Activated CD8-positive, alpha-beta memory T cell treated with anti-CD3 and anti-CD28 coated beads, Interleukin-2, amount 50 U/mL, for 1 hour (primary cell): ENCODE results near the gene NT5C3B.

Source experiments
- DNase-seq: peaks from one replicate; pipeline ENCODE4 v3.0.0-alpha.2; 2020; ENCODE audit errors: extremely low read depth

Gene NT5C3B

DNA sequence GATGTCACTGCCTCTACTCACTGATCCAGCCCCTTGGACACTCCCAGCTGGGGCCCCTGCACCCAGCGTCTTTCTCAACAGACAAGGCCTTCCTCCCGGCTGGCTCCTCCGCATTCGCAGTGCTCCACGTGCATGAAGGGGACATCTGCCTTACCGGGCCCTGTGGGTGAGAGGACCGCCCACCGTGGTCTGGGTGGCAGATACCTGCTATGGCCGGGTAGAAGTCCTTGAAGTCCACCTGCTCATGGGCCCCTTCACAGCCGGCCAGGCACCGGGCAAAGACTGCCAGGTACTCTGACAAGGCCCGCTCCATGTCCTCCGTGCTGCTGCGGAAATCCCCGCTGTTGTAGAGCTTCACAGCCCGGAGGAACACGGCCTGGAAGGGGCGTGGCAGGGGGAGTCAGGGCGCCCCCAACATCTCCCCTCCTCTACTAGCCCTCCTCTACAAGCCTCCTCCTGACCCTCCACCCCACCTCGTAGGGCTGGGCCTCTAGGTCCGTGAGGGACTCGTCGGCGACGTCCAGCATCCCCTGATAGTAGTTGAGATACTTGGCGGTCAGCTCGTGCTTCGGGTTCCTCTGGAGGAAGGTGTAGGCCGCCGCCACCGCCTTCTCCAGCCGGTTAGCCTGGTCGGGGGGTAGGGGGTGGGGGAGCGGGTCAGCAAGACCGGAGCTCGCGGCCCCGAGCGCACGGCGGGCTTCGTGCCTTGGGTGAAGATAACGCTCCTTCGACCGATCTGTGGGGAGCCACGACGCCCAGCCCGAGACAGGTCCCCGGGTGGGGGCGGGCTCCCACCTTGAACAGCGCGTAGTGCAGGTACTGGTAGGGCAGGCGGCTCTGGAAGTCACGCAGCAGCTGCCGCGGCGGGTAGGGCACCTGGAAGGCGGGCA, 25.1 kb downstream of the NT5C3B start:
- no peak for DNase-seq

DNA sequence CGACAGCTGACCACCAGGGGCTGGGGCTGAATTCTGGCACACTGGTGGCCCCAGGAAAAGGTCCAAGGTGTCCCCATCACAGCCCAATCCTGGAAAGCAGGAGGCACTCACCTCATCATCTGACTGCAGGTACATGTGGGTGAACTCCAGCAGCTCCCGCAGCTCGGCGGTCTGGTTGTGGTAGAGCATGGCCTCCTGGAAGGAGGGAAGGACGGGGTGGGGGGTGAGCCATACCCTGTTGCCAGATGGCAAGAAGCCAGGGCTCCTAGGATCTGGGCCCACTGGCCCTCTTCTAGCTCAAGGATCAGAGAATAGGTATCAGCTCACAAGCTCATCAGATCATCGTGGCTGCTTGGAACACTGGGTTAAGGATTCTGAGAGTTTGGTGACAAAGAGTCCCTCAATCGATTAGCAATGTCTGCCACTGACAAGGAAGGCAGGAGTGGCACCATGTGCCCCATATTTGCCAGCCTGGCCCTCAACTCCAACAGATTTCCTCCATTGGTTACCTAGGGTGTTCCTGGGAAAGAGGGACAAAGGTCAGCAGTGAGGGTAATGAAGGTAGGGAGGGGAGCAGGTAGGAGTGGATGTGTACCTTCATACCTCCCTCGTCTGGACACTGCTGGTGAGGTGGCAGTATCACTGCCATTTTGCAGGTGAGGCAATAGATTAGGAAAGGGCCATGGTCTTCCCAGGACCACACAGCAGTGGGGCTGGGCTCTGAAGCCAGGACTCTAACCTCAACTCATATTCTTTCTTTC, 29.2 kb downstream of the NT5C3B start:
- DNase-seq = no peak

DNA sequence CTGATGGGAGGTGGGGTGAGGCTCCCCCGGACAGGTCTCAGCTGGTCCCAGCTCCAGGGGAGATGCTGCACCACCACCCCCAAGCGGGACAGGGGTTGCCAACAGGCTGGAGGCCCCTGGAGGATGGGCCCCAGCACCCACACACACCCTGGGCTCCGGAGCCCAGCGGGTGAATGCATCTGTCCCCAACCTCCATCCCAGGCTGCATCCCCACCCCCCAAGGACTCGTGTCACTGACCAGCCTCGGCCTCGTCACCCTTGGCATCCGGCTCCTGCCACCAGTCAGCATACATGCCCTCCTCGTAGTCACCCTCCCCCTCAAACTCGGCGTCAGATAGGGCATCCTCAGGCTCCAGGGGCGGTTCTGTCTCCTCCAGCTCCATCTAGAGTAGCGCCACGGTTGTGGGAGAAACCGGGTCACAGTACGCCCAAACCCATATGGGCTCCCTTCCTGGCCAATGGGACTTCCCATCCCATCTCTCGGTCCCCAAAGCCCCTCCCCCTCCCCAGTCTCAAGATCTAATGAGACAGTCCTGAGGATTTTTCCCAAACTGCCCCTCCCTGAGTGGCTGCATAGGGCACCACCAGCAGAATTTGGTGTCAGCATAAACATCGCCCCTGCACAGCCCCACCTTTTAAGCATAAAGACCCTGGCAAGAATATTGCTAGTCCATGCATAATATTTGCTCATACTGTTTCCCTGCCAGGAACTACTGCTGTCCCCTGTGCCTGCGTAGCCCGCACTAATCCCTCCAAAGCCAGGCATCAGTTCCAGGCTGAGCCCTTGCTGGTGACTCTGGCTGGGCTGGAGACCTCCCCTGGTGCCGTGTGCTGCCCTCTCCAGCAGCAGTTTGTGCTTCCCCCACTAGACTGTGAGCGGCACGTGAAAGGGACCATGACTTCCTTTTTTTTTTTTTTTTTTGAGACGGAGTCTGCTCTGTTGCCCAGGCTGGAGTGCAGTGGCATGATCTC, 32.7 kb downstream of the NT5C3B start:
- DNase-seq = no peak

DNA sequence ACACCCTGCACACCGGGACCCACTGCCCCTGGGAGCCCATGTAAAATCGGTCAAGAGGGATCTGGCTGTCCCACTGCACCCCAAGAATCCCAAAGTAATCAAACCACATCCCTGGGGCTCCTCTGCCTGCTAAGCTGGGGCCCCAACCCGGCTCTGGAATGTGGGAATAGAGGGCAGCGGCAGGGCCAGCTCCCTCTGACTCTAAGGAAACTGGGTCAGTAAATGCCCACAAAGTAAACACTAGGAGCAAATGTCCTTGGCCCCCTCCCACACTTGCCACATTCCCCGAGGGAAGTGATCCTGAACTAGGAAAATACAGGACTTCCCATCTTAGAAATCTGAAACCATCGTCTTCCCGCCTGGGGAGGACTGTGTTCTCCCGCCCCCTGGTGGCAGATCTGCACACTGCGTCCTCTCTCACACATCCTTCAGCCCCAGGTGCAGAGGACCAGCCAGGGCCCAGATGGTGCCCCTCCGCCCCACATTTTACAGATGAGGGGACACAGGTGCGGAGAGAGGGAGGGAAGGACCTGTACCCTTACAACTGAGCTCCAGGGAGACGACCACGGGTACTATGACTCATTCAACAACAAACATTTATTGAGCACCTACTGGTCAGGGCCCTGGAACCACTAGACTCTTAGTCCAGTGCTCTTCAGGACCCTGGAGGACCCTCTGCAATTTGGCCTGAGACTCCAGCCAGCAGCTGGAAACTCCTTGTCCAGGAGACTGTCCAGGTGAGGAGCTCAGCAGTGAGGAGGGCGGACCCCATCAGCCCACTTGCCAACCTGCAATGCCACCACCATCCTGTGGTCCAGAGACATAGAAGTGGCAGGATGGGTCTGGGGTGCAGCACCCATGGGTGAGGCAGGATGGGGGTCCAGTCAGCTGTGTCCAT, 34.4 kb downstream of the NT5C3B start:
- DNase-seq = peak; percentile 36

DNA sequence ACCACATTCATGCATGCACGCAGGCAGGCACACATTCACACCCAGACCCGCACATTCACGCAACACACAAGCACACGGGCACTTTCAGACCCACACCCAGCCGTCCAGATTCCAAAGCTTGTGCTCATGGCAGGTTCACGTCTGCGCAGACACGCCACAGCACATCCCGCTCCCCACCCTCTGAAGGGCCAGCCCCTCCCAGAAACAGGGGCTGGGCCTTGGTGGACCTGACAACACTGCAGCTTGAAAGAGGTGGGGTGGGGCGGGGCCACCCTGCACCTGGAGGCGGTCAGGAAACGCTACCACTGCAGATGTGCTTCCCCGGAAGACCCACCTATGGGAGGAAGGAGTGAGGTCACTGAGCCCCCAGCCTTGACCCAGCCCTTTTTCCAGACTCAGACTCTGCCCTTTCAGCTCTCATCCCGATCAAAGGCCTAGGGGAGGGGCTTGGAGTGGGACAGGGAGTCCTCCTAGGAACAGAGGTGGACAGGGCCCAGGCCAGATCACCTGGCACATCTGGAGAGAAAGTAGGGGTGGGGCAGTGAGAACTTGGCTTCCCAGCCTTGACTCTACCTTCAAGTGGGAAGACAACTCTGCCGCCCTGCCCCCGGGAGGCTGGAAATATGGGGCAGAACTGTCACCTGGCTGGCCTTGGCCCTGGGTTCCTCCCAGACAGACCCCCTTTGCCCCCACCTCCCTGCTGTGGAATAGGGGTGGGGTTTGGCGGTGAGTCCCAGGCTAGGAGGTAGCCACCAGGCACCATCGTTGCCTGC, 35.2 kb downstream of the NT5C3B start:
- no peak for DNase-seq

DNA sequence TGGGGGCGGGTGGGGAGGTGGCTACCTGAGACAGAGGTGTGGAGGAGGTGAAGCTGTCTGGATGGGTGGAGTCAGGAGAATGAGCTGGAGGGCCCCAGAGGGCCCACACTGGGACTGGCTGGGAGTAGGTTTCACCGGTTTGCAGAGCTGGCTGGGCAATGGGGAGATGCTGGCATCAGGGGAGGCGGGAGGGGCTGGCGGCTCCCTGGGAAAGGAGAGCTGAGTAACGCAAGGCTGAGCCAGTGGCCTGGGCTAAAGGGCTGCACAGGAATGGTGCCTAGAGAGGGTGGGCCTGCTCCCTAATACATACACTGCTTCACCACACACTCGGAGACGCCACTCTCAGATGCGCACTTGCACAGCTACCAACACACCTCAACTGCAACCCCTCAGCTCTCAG, 36.7 kb downstream of the NT5C3B start:
- DNase-seq = no peak

DNA sequence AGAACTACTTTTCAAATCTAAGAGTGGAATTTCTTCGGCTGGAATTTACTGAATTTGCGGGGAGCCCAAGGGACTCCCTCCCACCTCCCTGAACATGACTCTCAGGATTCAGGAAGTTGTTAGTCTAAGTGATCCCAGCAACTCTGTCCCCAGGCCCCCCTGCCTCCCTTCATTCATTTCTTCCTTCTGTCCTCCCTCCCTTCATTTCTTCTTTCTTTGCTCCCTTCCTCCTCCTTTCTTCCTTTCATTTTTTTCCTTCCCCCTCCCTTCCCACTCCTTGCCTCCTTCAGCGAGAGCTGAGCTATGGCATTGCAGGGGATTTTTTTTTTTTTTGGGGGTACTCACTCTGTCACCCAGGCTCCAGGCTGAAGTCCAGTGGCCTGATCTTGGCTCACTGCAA, 38.7 kb downstream of the NT5C3B start:
- no peak for DNase-seq

DNA sequence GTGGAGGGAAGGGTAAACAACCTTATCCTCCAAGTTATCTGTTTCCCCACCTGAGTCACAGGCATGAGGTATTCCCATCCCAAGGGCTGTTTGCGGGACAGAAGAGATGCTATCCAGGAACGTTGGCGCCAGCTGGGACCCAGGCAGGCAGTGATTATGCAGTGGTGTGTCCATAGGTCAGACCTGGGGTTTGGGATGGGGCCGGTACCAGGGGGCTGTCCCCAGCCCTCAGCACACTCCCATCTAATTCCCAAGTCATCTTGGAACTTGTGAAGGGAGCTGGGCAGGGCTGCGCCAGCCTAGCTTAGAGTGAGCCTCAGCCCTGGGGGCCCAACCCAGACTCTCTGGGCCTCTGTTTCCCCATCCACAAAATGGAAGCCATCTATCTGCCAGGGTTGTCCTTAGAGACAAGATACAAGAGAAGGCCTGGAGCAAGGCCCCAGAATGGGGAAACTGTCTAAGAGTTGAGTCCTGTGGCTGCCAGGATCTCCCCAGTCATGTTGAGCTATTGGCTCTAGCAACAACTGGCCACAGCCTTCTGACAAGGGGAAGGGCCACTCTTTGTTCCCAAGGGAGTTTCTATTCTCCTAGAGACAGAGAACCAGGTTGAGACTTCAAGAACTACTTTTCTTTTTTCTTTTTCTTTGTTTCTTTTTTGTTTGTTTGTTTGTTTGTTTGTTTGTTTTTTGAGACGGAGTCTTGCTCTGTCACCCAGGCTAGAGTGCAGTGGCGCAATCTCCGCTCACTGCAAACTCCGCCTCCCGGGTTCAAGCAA, 39.7 kb downstream of the NT5C3B start:
- no peak for DNase-seq

DNA sequence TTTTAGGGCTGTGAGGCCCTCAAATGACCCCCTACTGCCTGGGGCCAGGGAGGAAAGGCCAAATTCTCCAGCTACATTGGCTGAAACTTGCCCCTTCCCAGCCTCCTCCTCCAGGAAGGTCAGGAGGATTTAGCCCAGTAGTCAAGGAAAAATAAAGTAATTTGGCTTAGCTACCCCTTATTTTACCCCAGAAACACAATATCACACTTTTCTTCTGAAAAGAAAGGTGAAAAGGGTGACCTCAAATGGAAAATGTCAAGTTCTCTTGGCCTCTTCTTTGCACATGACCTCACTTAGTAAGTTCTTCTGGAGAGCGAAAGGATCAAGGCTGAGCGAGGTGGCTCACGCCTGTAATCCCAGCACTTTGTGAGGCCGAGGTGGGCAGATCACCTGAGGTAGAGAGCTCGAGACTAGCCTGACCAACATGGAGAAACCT, 41.5 kb downstream of the NT5C3B start:
- DNase-seq = no peak

DNA sequence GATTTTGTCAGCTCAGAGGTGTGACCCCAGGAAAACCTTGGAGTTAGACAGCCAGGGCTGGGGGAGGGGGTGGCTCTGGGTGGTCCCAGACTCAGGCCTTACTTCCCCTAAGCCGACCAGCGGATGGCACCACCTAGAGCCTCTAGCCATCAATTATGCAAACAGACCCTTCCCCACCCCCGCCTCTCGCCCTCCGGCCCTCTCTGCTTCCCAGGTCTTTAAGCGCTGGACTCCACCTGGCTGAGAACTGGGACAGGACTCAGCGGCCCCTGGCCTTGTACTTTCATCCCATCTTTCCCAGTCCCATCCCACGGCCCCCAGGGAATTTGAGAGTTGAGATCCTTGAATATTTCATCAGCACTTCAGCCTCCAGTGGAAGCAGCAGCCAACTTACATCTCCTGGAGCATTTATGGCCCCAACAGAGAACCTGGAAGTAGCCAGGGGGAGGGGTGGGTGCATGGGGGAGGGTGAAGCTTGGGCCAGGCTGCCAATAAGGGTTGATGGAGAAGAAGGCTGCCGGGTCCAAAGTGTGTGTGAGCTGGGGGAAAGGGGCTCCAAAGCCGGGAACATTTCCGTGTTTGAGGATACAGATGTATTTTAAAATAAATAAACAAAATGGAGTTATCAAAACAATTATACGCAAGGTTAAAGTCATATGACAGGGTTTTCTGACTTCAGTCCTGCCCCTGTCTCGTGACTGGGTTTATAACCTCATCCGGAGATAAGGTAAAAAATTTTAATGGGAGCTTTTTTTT, 42.1 kb downstream of the NT5C3B start:
- no peak for DNase-seq

DNA sequence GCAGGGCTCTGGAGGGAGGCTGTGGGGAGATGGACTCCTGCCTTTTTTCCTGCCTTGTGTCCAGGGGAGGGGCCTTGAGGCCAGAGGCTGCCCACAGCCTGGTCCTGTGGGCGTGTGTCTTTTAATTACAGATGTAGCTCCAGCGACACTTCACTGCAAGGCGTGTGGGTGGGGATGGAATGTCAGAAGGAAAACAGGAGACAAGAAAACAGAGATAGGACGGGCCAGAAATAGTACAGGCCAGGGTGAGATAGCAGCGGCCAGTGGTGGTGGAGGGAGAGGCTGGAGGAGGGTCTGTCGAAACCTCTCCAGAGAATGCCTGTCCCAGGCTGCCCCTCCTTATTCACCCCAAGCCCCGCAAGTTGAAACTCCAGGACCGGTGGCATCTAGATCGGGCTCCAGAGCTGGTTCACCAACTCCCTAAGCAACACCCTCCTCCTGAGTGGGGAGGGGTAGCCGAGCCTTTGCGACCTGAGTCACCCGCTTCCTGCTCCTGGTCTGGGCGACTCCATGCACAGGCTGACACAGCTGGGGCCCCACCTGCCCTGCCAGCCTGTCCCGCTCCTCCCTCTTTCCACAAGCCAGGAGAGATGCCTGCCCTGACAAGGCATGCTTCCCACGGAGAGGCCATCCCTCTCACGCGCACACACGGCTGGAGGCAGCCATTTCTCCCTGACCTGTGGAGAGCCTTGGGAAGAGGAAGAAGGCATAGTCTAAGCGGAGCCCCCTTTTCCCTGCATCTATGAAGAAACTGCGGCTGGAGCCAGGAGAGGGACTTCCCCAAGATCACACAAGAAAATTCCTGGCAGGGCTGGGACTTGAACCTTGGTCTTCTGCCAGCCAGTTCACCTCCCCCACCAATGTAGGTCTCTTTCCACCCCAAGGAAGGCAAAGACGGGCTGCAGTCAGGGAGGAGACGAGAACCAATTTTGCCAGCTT, 42.9 kb downstream of the NT5C3B start:
- DNase-seq = no peak

DNA sequence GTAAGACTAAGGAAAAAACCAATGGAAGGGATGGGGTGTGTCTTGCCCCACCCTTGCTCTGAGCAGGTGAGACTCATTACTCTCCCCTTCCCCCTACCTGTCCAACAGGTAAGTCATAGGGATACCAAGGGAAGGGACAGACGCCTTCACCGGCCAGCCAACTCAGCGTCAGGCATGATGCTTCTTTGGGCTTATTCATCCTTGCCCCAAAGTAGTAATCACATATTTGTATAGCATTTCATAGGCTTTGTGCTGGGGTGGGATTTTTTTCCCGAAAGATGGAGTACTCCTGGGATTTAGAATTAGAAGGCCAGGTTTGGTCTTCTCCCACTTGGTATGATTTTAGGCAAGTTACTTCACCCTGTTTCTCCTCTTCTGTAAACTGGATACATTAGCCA, 49.0 kb downstream of the NT5C3B start:
- no peak for DNase-seq

DNA sequence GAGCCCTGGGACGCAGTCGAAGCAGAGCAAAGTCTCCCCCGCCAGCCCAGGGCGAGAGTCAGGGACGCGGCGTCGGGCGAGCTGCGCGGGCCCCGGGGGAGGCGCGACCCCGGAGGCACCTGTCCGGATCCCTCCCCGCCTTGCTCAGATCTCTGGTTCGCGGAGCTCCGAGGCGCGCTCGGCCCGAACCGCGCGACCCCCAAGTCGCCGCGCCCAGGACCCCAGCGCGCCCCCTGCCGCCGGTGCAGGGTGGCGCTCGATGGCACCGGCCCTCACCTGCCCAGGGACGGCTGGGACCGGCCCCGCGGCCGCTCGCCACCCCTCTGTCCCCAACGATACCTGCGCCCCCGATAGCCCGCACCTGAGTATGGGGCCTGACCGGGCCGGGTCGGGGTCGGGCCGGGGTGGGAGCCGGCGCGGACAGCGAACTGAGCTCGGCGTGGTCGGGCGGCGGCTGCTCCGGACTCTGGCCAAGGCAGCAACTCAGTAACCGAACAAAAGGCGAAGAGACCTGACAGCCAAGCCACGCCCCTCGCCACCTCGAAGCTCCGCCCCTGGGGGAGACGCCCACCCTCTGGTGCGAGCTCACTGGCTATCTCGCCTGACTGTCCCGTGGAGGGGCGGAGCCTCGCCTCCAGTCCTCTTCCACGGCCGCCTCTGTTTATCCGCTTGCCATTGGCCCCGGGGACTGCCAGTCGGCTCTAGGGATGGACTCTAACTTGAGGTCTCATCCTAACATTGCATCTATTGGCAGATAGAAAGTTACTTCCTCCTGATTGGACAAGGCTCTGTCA, 49.6 kb downstream of the NT5C3B start, which contains the start of gene JUP:
Gene JUP, minus strand, starts transcription at position 485 of the 794 bp plus-strand sequence. CDS start 14,857 bp downstream, outside the sequence.
- peak; percentile 59 for DNase-seq

DNA sequence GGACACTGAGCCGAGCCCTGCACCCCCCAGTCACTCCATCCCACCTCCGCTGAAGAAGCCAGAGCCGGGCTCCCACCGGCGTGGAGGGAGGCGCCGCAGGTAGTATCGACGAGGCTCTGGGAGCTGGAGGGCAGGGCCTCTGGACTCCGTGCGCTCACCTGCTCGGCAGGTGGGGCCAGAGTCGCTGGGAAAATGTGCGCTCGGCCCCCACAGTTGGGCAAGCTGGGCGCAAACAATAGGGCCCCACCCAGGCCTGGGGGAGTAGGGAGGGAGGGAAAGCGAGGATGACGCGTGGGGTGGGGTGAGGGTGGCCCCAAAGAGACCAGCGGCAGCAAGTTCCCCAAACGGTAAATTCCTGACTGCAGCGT, 50.2 kb downstream of the NT5C3B start:
- DNase-seq = no peak

DNA sequence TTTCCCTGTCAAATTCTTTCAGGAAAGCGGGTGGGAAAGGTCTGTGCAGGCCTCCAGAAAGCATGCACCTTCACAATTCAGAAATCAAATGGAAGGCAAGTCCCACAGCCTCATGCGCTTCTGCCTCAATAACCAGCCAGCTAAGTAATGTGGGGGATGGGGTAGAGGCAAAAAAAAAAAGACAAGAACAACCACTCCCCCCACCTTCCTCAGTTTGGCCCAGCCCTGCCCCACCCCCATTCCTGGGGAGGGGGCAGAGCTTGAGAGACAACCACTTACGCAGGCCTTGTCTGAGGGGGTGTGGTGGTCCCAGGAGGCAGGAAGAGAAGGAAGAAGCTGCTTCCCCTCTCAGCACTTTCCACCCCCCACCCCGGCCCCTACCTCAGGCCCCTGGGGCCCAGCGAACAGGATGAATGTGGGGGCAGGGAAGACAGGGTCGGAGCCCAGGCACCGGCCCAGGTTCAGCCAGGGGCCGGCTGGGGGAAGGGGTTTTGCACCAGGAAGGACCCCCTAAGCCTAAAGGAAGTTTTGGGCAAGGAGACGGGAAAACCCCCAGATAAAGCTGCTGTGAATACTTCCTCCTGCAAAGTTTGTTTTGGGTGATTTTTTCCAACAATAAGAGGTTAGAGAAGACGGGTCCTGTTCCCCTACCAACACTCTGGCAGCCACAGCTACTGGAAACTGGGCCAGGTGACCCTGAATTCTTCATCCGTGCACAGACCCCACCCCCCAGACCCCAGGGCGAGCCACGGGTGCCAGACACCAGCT, 50.8 kb downstream of the NT5C3B start:
- DNase-seq = no peak
